Fibroblast of skin of right biceps (primary cell): ENCODE measurements around the gene RGS11.

Source experiments
- DNase-seq: peaks from one replicate; pipeline ENCODE4 v3.0.0-alpha.2; 2013

Gene RGS11

GRCh38 chr16:275786-276232, at the start of gene RGS11:
RGS11 (minus strand) TSS chr16:275944; CDS start chr16:275911, 33 bp downstream.
- no peak for DNase-seq

DNA sequence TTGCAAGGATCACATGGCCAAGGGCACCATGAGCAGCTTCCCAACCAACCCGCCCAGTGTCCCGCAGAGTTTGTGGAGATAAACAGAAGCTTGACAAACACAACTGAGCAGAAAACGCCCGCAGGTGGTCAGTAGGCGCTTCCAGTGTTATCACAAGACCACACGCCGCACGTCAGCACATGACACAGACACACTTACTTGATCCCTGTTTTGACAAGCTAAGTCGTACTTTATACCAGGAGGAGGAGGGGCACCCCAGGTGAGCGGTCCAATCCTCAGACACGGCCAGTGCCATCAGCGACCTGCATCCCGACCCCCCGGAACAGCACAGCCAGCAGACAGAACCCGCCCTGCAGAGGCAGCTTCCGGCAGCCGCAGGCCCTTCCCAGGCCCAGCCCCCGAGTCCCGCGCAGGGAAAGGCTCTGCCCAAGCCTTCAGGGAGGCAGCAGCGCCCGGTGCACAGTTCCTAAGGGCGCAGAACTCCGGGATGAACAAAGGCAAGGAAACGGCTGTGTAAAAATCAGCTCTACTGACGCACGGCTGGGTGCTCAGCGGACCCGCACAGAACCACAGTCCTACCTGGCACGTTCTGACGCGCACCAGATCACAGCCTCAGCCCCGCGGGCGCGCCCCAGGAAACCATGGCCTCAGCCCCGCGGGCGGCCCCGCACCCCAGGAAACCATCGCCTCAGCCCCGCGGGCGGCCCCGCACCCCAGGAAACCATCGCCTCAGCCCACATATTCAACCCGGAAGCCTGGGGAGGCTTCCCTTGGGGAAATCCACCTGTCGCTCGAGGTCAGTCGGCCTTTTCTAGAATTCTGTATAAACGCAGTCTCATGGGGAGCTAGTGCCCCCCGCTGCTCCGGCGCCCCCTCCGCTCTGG, 48.9 kb upstream of the RGS11 start:
- no peak for DNase-seq

- no peak for DNase-seq
Measured at GRCh38 chr16:324201-324450, 48.4 kb upstream of the RGS11 start.

- no peak for DNase-seq
Measured at GRCh38 chr16:322476-323143, 46.9 kb upstream of the RGS11 start.

GRCh38 chr16:321532-321931, 45.8 kb upstream of the RGS11 start:
- DNase-seq, result no peak

DNA sequence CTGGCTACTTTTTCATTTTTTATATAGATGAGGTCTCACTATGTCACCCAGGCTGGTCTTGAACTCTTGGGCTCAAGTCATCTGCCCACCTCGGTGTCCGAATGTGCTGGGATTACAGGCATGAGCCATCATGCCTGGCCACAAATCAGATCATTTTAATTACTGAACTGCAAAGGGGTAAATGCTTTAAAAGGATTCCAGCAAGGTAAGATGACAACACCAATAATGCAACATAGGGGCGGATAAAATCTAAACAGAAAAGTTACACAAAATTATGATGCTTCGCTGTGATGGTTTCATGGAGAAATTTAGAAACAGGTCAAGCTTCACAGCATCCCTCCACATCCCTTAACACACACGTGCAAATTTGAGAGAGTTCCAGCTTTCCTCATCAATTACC, 44.5 kb upstream of the RGS11 start:
- no peak for DNase-seq

DNA sequence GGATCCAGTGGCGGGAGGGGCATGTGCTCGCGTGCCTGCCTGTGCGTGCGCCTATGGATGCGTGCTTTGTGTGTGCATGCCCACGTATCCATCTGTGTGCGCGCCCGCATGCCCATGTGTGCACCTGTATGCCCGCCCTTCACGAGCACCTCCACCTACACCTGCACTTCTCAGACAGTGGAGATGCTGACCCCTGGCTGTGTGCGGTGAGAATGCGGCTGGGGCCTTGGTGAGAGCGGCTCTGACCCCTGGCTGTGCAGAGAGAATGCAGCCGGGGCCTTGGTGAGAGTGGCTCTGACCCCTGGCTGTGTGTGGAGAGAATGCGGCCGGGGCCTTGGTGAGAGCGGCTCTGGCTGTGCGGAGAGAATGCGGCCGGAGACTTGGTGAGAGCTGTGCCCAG, 42.9 kb upstream of the RGS11 start:
- no peak for DNase-seq

- no peak for DNase-seq
Measured at GRCh38 chr16:317583-317982, 41.8 kb upstream of the RGS11 start.

- no peak for DNase-seq
Measured at GRCh38 chr16:316741-317464, 41.2 kb upstream of the RGS11 start.

- no peak for DNase-seq
Measured at GRCh38 chr16:314795-315299, 39.1 kb upstream of the RGS11 start.

DNA sequence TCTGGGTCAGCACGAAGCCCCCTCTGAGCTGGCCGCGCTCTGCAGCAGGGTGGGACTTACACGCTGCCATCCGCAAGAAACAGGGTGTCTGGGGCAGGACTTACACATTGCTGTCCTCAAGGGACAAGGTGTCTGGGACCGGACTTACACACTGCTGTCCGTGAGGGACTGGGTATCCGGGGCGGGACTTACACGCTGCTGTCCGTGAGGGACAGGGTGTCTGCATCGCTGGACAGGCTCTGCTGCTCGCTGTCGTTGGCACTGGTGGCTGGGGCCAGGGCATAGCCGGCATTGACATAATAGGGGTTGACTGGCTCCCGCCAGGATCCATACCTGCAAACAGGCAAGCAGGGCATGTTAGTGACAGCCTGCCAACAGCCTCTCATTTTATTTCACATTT, 38.6 kb upstream of the RGS11 start:
- DNase-seq, result no peak

DNA sequence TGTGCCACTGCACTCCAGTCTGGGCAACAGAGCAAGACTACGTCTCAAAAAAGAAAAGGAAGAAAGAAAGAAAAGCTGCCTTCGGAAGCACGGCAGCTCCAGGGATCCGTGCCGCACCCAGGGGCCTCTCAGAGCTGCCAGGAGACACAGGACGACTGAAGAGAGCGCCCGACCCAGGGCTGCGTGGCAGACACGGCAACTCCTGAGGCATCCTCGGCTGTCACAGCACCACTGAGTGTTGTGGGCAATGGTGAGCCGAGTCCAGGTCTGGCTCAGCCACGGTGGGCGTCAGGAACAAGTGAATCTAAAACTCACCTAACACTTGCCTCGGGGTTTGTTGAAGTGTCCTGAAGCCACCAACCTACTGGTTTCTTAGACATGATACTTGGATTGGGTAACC, 36.0 kb upstream of the RGS11 start:
- DNase-seq, result no peak

- DNase-seq, result no peak
Measured at GRCh38 chr16:309476-309875, 33.7 kb upstream of the RGS11 start.

GRCh38 chr16:307691-308312, 32.1 kb upstream of the RGS11 start:
- no peak for DNase-seq

DNA sequence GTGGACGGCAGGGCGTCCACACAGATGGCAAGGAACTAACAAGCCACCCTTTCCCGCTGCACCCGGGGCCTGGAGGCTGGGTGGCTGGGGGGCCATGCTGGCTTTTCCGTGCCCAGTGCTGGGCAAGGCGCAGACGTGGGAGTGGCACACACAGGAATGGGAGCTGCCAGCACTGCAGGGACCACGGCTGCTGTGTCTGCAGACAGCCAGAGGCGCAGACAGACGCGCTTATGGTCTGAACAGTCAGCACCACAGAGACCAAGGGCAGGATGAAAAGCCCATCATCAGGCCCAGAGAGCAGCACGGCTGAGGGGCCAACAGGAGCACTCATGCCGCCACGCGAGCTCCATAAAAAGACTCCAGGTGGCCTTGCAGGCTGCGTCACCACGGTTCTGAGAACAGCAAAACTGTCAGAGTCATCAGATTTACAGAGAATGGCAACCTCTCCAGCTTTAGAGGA, 31.2 kb upstream of the RGS11 start:
- no peak for DNase-seq

GRCh38 chr16:305916-306626, 30.3 kb upstream of the RGS11 start:
- DNase-seq, result no peak

DNA sequence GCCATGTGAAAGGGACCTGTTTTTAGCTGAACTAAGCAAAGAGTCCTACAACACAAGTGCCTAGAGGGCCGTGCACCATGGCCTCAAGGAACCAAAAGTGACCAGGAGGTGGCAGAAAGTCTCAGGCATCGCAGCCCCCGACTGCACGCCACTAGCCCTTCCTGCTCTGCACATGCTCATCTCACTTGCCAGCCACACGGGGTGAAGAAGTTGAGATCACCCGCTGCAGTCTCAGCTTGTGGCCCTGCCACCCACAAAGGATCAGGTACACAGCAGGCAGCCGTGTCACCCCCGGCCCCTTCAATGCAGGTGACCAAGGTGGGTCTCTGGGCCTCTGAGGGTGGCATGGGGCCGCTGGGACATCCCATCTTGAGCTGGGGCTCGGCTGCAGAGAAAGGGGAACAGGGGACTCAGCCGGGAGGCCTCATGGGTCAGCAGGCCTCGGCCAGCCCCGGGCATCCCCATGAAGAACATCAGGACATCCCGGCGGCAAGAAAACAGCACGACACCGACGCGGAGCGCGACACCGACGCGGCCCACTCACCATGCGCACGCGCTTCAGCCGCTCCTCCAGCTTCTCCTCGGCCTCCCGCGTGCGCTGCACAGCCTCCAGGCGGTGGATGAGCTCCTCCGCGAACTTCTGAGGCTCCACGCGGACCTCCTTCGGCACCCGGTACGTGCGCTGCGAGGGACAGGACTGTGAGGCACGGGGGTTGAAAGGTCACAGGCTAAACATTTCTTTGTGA, 28.2 kb upstream of the RGS11 start:
- DNase-seq, result no peak

GRCh38 chr16:301950-302349, 26.2 kb upstream of the RGS11 start:
- DNase-seq, result no peak

- no peak for DNase-seq
Measured at GRCh38 chr16:301235-301634, 25.5 kb upstream of the RGS11 start.

DNA sequence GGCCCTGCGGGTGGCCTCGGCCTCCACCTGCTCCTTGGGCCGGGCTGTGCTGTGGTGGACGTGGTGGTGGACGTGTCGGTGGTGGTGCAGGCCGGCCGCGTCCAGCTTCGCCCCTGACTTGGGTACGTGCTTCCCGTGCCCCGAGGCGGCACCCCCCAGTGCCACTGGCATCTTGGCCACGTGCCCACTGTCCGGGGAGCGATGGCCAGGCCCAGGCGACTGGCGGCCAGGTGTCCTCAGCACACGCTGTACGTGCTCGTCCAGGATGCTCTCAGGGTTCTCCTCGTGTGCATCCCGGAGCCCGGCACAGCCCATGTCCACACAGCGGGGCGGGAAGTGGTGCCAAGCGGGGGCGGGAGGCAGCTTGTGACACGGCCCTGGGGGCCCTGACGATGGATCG, 22.1 kb upstream of the RGS11 start:
- no peak for DNase-seq

- no peak for DNase-seq
Measured at GRCh38 chr16:296806-297510, 21.2 kb upstream of the RGS11 start.
